Activated CD4-positive, alpha-beta T cell treated with anti-CD3 and anti-CD28 coated beads, Interleukin-2, amount 50 U/mL, for 1 hour (primary cell): Measurements from ENCODE around the gene AHCYL1.
"Not testable (repeated sequence)": the region's sequence is repeated elsewhere in the genome, so short reads cannot be mapped to it uniquely, and the experiment has no call there.

ENCODE experiments used
- DNase-seq: peaks from one replicate; pipeline ENCODE4 v3.0.0-alpha.2; 2020

Gene AHCYL1

GRCh38 chr1:109984456-109985246 lies at the start of gene AHCYL1:
Gene AHCYL1 (plus strand): TSS chr1:109984765. CDS start chr1:109985053, 288 bp downstream.
- peak; percentile 99 for DNase-seq

GRCh38 chr1:109935451-109935900 lies 49.1 kb upstream of the AHCYL1 start:
- no peak for DNase-seq

- no peak for DNase-seq
Observed at GRCh38 chr1:109937738-109938137, 46.8 kb upstream of the AHCYL1 start.

- DNase-seq = no peak
Observed at GRCh38 chr1:109938556-109938955, 46.0 kb upstream of the AHCYL1 start.

GRCh38 chr1:109942434-109942833 lies 42.1 kb upstream of the AHCYL1 start:
- DNase-seq = no peak

- DNase-seq = no peak
Observed at GRCh38 chr1:109944541-109944940, 40.0 kb upstream of the AHCYL1 start.

GRCh38 chr1:109946511-109946910 lies 38.1 kb upstream of the AHCYL1 start:
- DNase-seq = no peak

GRCh38 chr1:109947582-109948284 lies 36.8 kb upstream of the AHCYL1 start:
- no peak for DNase-seq

GRCh38 chr1:109948285-109948630 lies 36.3 kb upstream of the AHCYL1 start:
- DNase-seq = no peak

- DNase-seq = no peak
Observed at GRCh38 chr1:109950038-109950437, 34.5 kb upstream of the AHCYL1 start.

- DNase-seq = no peak
Observed at GRCh38 chr1:109950509-109950908, 34.1 kb upstream of the AHCYL1 start.

GRCh38 chr1:109951501-109951900 lies 33.1 kb upstream of the AHCYL1 start:
- not testable (repeated sequence) for DNase-seq

GRCh38 chr1:109954041-109954512 lies 30.5 kb upstream of the AHCYL1 start:
- DNase-seq = no peak

- DNase-seq = no peak
Observed at GRCh38 chr1:109959632-109959973, 25.0 kb upstream of the AHCYL1 start.

- DNase-seq = no peak
Observed at GRCh38 chr1:109959974-109960744, 24.4 kb upstream of the AHCYL1 start.

- no peak for DNase-seq
Observed at GRCh38 chr1:109960745-109961094, 23.8 kb upstream of the AHCYL1 start.

- DNase-seq = no peak
Observed at GRCh38 chr1:109963864-109964263, 20.7 kb upstream of the AHCYL1 start.

GRCh38 chr1:109969146-109969829 lies 15.3 kb upstream of the AHCYL1 start:
- DNase-seq = no peak

GRCh38 chr1:109969907-109970306 lies 14.7 kb upstream of the AHCYL1 start:
- DNase-seq = no peak

- DNase-seq = no peak
Observed at GRCh38 chr1:109971559-109971958, 13.0 kb upstream of the AHCYL1 start.

- no peak for DNase-seq
Observed at GRCh38 chr1:109974191-109974590, 10.4 kb upstream of the AHCYL1 start.

GRCh38 chr1:109975718-109976117 lies 8.8 kb upstream of the AHCYL1 start:
- DNase-seq = no peak

GRCh38 chr1:109976762-109977161 lies 7.8 kb upstream of the AHCYL1 start:
- no peak for DNase-seq
